UCSD-AML1 (cell line): ENCODE results near the gene LEMD3.
"Not testable (repeated sequence)": the region's sequence is repeated elsewhere in the genome, so short reads cannot be mapped to it uniquely, and the experiment has no call there.

Experiments used
- DNase-seq: peaks from one replicate; lab custom pipeline; 2025; ENCODE audit not compliant: unreplicated experiment; lab: John Stamatoyannopoulos, UW

LEMD3 gene

DNA sequence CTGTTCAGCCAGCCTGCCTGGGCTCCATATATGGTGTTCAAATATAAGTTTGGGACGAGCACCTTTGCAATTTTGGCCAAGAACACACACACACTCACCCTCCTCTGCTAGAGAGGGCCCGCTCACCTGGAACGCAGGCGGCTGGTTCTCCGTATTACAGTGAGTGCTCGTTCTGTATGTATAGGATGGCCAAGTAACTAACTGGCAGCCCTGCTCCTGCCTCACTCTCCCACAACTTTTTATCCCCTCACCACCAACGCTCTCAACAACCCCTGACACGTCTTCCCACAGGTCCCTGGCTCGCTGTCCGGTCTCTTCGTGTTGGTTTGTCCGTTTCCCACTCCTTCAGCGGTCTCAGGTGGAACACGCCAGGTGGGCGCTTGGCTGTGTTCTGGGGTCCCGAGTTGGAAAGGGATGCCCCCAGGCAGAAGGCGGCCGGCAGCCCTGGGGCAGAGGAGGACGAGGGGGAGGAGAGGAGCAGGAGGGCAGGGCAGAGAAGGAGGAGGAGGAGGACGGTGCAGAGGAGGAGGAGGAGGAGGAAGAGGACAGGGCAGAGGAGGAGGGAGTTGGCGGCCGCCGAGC lies 108.7 kb downstream of the LEMD3 start:
- no peak for DNase-seq

DNA sequence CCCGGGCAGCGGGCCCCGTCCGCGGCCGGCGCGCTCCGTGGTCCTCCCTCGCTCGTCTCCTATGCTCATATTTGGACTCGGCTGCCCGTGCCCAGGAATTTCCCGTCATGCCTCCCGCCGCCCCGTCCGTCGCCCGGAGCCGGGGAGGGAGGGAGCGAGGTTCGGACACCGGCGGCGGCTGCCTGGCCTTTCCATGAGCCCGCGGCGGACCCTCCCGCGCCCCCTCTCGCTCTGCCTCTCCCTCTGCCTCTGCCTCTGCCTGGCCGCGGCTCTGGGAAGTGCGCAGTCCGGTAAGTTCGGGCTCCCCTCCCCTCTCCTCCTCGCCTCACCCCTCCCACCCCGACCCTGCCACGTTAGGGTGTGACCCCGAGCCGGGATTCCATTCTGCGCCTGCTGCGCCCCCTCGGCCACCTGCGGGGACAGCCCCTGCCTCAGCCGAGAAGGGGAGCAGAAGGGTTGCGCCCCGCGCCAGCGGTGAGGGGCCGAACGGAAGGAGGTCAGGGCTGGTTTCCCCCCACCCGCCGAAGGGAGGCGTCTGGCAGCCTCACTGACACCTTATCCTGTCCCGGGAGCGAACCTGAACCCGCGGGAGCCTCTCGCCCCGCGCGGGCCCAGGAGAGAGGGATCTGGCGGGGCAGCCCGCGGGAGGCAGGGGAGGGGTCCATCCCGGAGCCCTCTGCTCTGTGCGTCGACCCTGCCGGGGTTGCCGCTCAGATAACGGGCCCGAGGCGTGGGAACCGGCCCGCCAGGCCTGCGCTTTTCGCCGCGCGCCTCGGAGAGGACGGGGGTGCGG lies 109.4 kb downstream of the LEMD3 start, which contains the start of gene MSRB3:
TSS of gene MSRB3 (plus strand) at position 108 of the 793 bp plus-strand sequence. CDS start 29,897 bp downstream, outside the sequence.
- no peak for DNase-seq

- no peak for DNase-seq
Observed at GRCh38 chr12:65279369-65280112, 110.2 kb downstream of the LEMD3 start.

- DNase-seq = no peak
Observed at GRCh38 chr12:65280306-65280705, 110.9 kb downstream of the LEMD3 start.

DNA sequence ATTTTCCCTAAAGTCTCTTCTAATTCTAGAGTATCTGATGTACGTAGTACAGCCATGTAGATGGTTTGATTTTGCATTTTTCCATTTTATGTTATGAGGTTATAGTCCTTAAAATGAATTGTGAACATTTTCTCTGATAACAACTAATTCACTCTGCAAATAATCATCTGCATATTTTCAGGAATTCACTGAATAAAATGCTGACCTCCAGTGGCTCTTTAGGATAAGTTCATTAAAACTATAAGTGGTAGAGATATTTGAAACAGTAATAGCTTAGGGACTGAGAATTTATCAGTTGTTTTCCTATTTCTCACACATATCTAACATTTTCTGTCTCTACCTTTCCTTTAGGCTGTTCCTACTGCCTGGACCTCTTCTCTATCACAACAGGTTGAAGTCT lies 113.5 kb downstream of the LEMD3 start:
- DNase-seq = no peak

DNA sequence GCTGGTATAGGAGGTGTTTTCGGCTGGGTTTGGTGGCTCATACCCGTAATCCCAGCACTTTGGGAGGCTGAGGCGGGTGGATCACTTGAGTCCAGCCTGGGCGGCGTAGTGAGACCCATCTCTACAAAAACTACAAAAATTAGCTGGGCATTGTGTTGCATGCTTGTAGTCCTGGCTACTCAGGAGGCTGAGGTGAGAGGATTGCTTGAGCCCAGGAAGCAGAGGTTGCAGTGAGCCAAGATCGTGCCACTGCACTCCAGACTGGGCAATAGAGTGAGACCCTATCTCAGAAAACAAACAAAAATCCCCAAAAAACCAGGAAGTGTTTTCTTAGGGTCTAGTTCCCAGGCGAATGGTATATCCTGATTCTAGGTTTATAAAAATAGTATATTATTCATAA lies 116.1 kb downstream of the LEMD3 start:
- DNase-seq = not testable (repeated sequence)

GRCh38 chr12:65287426-65287825 lies 118.0 kb downstream of the LEMD3 start:
- no peak for DNase-seq

GRCh38 chr12:65292241-65292640 lies 122.9 kb downstream of the LEMD3 start:
- no peak for DNase-seq

- DNase-seq = no peak
Observed at GRCh38 chr12:65293735-65294134, 124.4 kb downstream of the LEMD3 start.

- DNase-seq = no peak
Observed at GRCh38 chr12:65294641-65295262, 125.4 kb downstream of the LEMD3 start.

DNA sequence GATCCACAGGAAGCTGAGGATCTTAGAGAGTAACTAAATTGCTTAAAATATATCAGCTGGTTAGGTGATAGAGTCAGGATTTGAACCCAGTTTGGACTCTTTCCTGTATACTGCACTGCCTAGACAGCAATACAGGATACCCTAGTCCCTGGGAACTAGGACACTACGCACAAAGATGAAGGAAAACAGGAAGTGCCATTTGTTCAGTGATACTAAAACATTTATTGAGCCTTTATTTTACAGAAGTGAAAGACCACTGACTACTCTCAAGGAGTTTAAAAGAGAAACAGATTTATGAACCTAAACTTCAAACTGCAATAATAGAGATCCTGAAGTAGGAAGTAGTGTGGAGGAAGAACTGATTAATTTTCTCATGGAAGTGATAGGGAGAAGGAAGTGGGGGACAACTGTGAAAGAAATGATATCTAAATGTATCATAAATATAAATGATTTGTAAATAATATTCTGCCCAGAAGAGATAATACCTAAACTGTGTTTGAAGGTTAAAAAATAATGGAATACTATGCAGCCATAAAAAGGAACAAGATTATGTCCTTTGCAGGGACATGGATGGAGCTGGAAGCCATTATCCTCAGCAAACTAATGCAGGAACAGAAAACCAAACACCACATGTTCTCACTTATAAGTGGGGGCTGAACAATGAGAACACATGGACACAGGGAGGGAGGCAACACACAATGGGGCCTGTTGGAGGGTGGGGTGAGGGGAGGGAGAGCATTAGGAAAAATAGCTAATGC lies 127.3 kb downstream of the LEMD3 start:
- DNase-seq = no peak
